PFSK-1 (cell line): ENCODE results near the gene FAXC.

Experiments
- FOXP2 ChIP-seq: optimal IDR thresholded peaks from 2 replicates; pipeline ENCODE3; 2011; ENCODE audit warnings: borderline replicate concordance, control low read depth, inconsistent platforms; ENCODE audit not compliant: insufficient read depth; ENCODE audit errors: extremely low read length, extremely low read depth
- POLR2AphosphoS5 ChIP-seq: IDR thresholded peaks from 2 replicates; pipeline ENCODE4 v1.6.1; 2012; ENCODE audit warnings: low read depth, mild to moderate bottlenecking, control low read depth, low read length, moderate library complexity
- SIN3A ChIP-seq: IDR thresholded peaks from 2 replicates; pipeline ENCODE4 v1.6.1; 2012; ENCODE audit warnings: mild to moderate bottlenecking, low read length, moderate library complexity, borderline replicate concordance; ENCODE audit not compliant: insufficient read depth
- TAF1 ChIP-seq: IDR thresholded peaks from 2 replicates; pipeline ENCODE4 v1.6.1; 2012; ENCODE audit warnings: low read length, control low read depth, borderline replicate concordance; ENCODE audit not compliant: insufficient read depth
- TF ChIP-seq, protein P1 (sequence below), 2 experiments: IDR thresholded peaks; 2 replicates each; pipeline versions ENCODE4 v1.6.1 to v1.8.0; 2011 to 2012; ENCODE audit warnings: low read depth in 2 of 2, low read length in 2 of 2, control low read depth in 1 of 2, inconsistent platforms in 1 of 2, mild to moderate bottlenecking in 1 of 2, moderate library complexity in 1 of 2; ENCODE audit not compliant: insufficient read depth in 1 of 2

Gene FAXC

DNA sequence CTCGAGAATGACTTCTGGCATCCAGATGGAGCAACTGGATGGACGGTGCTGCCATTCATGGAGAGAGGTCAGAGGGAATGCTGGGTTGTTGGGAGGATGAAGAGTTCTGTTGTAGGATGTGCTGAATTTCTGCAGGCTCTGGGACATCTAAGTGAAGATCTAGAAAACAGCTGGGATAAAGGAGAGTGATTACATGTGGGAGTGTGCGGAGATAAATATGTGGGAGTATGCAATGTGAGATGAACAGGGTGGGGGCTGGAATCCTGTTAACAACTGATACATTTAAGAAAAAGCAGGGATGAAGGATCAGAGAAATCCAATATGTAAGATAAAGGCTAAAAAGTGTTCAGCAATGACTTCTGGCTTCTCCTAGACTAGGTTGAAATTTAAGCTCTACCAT lies 43.1 kb downstream of the FAXC start:
- TF ChIP-seq POLR2AphosphoS5 (no peak), FOXP2 (no peak), TAF1 (no peak), SIN3A (no peak)
- TF ChIP-seq, protein P1, sequence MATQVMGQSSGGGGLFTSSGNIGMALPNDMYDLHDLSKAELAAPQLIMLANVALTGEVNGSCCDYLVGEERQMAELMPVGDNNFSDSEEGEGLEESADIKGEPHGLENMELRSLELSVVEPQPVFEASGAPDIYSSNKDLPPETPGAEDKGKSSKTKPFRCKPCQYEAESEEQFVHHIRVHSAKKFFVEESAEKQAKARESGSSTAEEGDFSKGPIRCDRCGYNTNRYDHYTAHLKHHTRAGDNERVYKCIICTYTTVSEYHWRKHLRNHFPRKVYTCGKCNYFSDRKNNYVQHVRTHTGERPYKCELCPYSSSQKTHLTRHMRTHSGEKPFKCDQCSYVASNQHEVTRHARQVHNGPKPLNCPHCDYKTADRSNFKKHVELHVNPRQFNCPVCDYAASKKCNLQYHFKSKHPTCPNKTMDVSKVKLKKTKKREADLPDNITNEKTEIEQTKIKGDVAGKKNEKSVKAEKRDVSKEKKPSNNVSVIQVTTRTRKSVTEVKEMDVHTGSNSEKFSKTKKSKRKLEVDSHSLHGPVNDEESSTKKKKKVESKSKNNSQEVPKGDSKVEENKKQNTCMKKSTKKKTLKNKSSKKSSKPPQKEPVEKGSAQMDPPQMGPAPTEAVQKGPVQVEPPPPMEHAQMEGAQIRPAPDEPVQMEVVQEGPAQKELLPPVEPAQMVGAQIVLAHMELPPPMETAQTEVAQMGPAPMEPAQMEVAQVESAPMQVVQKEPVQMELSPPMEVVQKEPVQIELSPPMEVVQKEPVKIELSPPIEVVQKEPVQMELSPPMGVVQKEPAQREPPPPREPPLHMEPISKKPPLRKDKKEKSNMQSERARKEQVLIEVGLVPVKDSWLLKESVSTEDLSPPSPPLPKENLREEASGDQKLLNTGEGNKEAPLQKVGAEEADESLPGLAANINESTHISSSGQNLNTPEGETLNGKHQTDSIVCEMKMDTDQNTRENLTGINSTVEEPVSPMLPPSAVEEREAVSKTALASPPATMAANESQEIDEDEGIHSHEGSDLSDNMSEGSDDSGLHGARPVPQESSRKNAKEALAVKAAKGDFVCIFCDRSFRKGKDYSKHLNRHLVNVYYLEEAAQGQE (IDR thresholded peaks at IDR 0.05; ENCODE audit: insufficient read depth in 1 of 2, low read depth in 2 of 2, low read length in 2 of 2): no peak

GRCh38 chr6:99305021-99305554 lies 44.4 kb downstream of the FAXC start:
- TF ChIP-seq SIN3A (no peak), FOXP2 (no peak), TAF1 (no peak), POLR2AphosphoS5 (no peak)
- TF ChIP-seq, protein P1 (IDR thresholded peaks at IDR 0.05; ENCODE audit: insufficient read depth in 1 of 2, low read depth in 2 of 2, low read length in 2 of 2): no peak

DNA sequence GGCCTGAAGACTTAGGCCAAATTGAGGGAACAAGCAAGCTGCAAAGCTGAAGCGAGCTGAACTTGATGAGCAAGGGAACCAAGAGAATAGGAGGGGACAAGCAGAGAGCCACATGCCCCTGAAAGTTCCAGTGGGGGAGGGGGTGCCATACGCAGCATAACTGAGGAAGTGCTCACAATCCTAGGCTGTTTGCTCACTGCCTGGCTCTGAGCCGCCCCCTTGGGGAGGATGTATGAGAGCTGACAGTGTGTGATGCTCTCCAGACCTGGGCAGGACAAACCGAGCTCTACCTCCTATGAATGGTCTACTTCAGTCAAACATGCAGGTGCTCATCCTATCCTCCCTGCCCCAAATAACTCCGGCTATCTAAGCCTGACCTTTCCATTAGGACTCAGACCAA lies 52.1 kb downstream of the FAXC start:
- TF ChIP-seq, protein P1 (IDR thresholded peaks at IDR 0.05; ENCODE audit: insufficient read depth in 1 of 2, low read depth in 2 of 2, low read length in 2 of 2): no peak
- no peak for TF ChIP-seq FOXP2
- TF ChIP-seq TAF1: no peak
- no peak for TF ChIP-seq SIN3A
- no peak for TF ChIP-seq POLR2AphosphoS5

DNA sequence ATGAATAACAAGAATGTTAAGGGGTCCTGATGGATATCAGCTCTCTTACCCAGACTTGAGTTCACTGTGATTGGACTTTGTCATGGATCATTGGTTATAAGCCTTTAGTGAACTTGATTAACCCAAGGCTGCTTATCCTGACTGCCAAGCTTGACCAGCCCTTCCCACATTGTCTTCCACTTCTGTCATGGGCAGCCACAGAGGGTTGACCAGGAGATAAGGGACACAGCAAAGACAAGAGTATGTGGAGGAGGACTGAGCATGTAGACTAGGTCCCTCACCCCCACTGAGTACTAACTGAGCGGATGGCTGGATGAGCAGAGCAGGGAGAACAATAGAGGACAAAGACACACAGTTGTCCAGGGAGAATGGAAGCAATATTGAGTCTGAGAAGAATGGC lies 52.5 kb downstream of the FAXC start:
- no peak for TF ChIP-seq FOXP2

DNA sequence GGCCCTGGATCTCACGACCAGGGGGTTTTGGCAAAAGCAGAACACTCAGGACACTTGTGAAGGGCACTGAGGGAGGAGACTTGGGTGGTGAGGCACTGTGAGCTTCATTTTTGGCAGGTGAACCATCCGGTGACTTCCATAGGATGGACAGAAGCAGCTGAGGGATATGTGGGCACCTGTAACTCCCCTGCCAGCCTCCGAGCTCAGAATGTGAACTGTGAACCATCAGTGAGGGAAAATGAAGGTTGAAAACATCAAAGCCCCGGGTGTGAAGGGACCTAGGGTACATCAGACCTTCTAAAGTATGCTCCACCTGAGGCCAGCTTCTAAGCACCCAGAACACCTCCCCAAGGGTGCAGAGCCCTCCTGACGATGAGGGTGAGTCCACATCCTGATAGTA lies 53.2 kb downstream of the FAXC start:
- TF ChIP-seq FOXP2 (no peak), SIN3A (no peak), POLR2AphosphoS5 (no peak), TAF1 (no peak)

DNA sequence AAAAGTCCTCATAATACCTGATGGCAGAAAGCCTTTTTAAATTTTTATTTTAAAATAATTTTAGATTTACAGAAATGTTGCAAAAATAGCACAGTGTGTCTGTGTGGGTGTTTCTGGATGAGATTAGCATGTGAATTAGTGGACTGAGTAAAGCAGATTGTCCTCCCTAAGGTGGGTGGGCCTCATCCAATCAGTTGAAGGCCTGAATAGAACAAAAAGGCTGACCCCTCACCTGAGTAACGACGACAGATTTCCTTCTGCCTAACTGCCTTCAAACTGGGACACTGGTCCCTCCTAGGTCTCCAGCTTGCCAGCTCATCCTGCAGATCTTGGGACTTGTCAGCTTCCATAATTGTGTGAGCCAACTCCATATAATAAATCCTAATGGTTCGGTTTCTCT lies 54.2 kb downstream of the FAXC start:
- TF ChIP-seq, protein P1 (IDR thresholded peaks at IDR 0.05; ENCODE audit: insufficient read depth in 1 of 2, low read depth in 2 of 2, low read length in 2 of 2): no peak
- no peak for TF ChIP-seq SIN3A
- TF ChIP-seq TAF1: no peak
